ENCODE results near the gene SLC6A7.

Gene SLC6A7

DNA sequence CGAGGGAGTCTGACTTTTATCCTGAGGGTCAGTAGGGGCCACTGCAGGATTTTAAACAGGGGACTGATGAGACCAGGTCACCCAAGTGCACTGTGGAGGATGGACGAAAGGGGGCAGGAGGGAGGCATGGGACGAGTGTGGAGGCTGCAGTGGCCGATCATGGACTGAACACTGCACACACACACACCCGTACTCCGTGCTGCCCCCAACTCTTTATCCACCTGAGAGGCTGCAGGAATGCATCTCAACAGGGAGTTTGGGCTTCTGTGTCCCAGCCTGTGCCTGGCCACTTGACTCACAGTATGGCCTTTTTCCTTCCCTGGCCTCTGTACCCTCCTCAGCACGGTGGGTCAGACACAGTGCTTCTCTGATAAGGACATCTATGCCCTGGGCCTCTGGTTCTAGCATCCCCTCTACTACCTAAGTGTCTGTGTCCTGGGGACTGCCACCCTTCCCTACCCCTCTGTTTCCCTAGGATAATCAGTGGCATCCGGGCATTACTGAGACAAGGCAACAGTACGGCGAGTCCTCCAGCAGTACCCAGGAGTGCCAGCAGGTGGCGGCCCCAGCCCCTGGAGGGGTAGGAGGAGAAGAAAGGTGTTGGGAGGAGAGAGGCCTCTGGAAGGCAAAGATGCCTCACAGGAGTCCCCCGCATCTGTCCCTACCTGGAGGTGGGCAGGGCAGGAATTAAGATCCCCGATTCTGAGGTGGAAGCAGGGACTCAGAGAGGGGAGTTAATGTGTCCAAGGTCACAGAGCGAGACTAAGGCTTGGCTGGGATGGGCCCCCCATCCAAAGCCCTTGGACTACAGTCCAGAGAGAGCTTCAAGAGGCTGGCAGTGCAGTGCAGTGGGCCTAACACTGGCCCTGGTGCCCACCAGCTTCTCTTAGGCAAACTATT lies 28.4 kb upstream of the SLC6A7 start:
- peak overlapping the region; percentile 54 for H3K27ac ChIP-seq
- no peaks in the 10 kb centered on the region for H3K27me3 ChIP-seq (ENCODE audit: insufficient read depth, low read depth, severe bottlenecking)
- H3K4me3 ChIP-seq (ENCODE audit: low read depth, low read length) = peak overlapping the region; percentile 36
- no peaks in the 10 kb centered on the region for H3K9me3 ChIP-seq (ENCODE audit: severe bottlenecking)
- TF ChIP-seq, protein P1, sequence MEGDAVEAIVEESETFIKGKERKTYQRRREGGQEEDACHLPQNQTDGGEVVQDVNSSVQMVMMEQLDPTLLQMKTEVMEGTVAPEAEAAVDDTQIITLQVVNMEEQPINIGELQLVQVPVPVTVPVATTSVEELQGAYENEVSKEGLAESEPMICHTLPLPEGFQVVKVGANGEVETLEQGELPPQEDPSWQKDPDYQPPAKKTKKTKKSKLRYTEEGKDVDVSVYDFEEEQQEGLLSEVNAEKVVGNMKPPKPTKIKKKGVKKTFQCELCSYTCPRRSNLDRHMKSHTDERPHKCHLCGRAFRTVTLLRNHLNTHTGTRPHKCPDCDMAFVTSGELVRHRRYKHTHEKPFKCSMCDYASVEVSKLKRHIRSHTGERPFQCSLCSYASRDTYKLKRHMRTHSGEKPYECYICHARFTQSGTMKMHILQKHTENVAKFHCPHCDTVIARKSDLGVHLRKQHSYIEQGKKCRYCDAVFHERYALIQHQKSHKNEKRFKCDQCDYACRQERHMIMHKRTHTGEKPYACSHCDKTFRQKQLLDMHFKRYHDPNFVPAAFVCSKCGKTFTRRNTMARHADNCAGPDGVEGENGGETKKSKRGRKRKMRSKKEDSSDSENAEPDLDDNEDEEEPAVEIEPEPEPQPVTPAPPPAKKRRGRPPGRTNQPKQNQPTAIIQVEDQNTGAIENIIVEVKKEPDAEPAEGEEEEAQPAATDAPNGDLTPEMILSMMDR (IDR thresholded peaks at IDR 0.05; ENCODE audit: low read depth, low read length) = peak; percentile 94
- H3K36me3 ChIP-seq = no peaks in the 10 kb centered on the region
- peak; percentile 92 for DNase-seq

DNA sequence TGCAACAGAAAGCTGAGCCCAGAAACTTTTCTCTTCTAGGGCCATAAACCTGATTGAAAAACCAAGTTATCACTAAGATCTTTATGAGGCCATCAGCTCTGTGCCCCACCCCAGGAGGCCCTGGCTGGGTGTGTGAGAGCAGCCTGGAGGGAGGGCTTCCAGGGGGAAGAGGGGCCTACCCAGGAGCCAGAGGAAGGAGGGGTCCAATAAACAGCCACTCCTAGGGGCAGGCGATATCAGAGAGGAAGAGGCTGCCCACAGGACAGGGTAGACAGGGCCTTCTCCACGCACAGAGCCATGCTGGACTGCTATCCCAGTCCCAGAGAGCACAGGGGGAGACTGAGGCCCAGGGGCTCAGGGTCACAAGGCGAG lies 27.7 kb upstream of the SLC6A7 start:
- Histone ChIP-seq H3K4me3 (ENCODE audit: low read depth, low read length) (no peak overlapping the region), H3K27ac (no peak overlapping the region), H3K9me3 (ENCODE audit: severe bottlenecking) (no peaks in the 10 kb centered on the region), H3K27me3 (ENCODE audit: insufficient read depth, low read depth, severe bottlenecking) (no peaks in the 10 kb centered on the region), H3K36me3 (no peaks in the 10 kb centered on the region)
- TF ChIP-seq, protein P1 (IDR thresholded peaks at IDR 0.05; ENCODE audit: low read depth, low read length) = no peak
- no peak for DNase-seq

DNA sequence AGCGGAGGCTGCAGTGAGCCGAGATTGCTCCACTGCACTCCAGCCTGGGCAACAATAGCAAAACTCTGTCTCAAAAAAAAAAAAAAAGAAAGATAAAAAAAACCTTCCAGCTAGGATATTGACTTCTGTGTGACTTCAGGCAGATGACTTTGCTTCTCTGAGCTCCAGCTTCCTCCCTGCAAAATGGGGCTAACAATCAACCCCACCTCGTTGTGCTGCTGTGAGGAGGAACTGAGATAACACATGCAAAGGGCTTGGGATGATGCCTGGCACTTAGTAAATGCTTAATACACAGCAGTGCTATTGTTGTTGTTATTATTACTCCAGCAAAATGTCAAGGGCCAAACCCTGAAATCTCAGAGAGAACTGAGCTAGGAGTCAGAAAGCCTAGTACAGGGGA lies 26.8 kb upstream of the SLC6A7 start:
- H3K4me3 ChIP-seq (ENCODE audit: low read depth, low read length) = no peak overlapping the region
- H3K27me3 ChIP-seq (ENCODE audit: insufficient read depth, low read depth, severe bottlenecking) = no peaks in the 10 kb centered on the region
- no peaks in the 10 kb centered on the region for H3K36me3 ChIP-seq
- TF ChIP-seq, protein P1 (IDR thresholded peaks at IDR 0.05; ENCODE audit: low read depth, low read length) = no peak
- no peak overlapping the region for H3K27ac ChIP-seq
- no peak for DNase-seq
- H3K9me3 ChIP-seq (ENCODE audit: severe bottlenecking) = no peaks in the 10 kb centered on the region

DNA sequence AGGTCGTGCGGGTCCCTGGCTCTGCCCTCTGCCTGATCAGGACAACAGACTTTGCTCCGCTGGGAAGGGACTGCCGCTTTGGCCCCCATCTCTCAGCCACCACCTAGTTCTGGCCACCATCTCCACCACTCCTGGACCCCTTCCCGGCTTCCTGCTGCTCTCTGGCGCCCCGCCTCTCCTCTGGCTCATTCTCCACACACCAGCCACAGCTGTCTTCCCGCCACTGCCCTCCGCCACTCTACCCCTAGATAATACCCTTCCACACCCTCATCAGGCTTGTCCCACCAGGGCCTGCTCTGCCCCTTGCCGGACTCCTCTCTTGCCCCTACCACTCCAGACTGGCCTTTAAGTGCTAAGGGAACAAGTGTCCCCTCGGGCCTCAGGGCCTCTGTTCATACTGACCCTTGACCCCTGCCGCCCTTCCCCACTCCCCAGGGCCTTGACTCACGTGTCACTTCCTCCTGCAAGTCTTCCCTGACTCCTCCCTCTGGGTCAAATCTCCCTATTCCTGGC lies 26.3 kb upstream of the SLC6A7 start:
- TF ChIP-seq, protein P1 (IDR thresholded peaks at IDR 0.05; ENCODE audit: low read depth, low read length) = no peak
- H3K27me3 ChIP-seq (ENCODE audit: insufficient read depth, low read depth, severe bottlenecking) = no peaks in the 10 kb centered on the region
- no peak for DNase-seq
- no peaks in the 10 kb centered on the region for H3K36me3 ChIP-seq
- no peak overlapping the region for H3K27ac ChIP-seq
- H3K9me3 ChIP-seq (ENCODE audit: severe bottlenecking) = no peaks in the 10 kb centered on the region
- no peak overlapping the region for H3K4me3 ChIP-seq (ENCODE audit: low read depth, low read length)

DNA sequence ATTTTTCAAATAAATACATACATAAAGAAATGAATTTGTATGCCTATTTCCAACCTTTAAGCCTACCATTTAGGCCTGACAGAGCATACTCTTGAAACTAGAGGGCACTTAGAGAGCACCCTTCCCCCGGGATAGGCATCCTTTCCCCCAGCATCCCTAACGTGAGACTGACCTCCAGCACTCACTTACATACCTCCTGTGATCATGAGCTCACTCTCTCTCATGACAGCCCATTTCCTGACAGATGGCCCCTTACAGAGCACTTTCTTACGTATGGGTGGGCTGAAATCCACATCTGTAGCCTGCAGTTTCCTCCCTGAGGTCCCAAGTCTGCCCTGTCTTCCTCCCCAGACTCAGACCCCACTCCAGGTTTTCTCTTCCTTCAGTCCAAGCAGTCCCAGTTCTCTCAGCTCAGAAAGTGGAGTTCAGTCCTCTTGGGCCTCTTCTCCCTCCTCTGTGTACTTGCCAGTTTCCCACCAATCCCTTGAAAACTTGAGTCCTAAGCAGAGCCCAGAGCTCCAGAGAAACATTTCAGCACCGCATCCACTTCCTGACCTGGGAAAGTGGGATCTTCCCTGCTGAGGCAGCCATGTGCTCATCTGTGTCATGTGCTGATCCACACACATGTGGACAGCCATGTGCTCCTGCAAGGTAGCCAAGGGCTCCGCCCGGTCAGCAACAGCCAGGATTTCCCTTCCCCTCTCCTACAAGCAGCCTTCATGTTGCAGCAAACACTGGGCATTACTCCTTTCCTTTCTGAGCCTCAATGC lies 25.5 kb upstream of the SLC6A7 start:
- H3K27ac ChIP-seq = no peak overlapping the region
- no peaks in the 10 kb centered on the region for H3K27me3 ChIP-seq (ENCODE audit: insufficient read depth, low read depth, severe bottlenecking)
- no peaks in the 10 kb centered on the region for H3K36me3 ChIP-seq
- TF ChIP-seq, protein P1 (IDR thresholded peaks at IDR 0.05; ENCODE audit: low read depth, low read length) = no peak
- H3K4me3 ChIP-seq (ENCODE audit: low read depth, low read length) = no peak overlapping the region
- no peaks in the 10 kb centered on the region for H3K9me3 ChIP-seq (ENCODE audit: severe bottlenecking)
- DNase-seq = no peak

Data from WERI-Rb-1 (cell line).